MM.1S (cell line): ENCODE results near the gene RSRP1.

Source experiments
- DNase-seq: peaks from one replicate; pipeline ENCODE4 v3.0.0-alpha.2; 2015
- H2AFZ ChIP-seq: fragments of 300-600 bp; sonication (generic); 2 replicates; pipeline ENCODE4 v1.6.0; 2016; ENCODE audit warnings: antibody characterized with exemption, low read length
- H3F3A ChIP-seq: fragments of 300-600 bp; sonication (generic); 2 replicates; pipeline ENCODE4 v1.6.1; 2016; ENCODE audit warnings: mild to moderate bottlenecking, antibody characterized with exemption, low read length, moderate library complexity, mixed read lengths; ENCODE audit not compliant: insufficient read depth
- H3K27ac ChIP-seq: fragments of 300-600 bp; sonication (generic); 2 replicates; pipeline ENCODE4 v1.5.1; 2016; ENCODE audit warnings: mild to moderate bottlenecking, low read length
- H3K27me3 ChIP-seq: fragments of 300-600 bp; sonication (generic); replicated peaks from 2 replicates; pipeline ENCODE4 v1.6.0; 2016; ENCODE audit warnings: low read length; ENCODE audit not compliant: insufficient read depth
- H3K36me3 ChIP-seq: fragments of 300-600 bp; sonication (generic); replicated peaks from 2 replicates; pipeline ENCODE4 v1.6.1; 2016; ENCODE audit warnings: mild to moderate bottlenecking, low read length, mixed read lengths; ENCODE audit not compliant: insufficient read depth
- H3K4me1 ChIP-seq: fragments of 300-600 bp; sonication (generic); 2 replicates; pipeline ENCODE4 v1.6.1; 2016; ENCODE audit warnings: low read length, mixed read lengths
- H3K4me2 ChIP-seq: fragments of 300-600 bp; sonication (generic); 2 replicates; pipeline ENCODE4 v1.6.0; 2016; ENCODE audit warnings: low read depth, low read length
- H3K4me3 ChIP-seq: fragments of 300-600 bp; sonication (generic); 2 replicates; pipeline ENCODE4 v1.5.1; 2016; ENCODE audit warnings: low read length, mixed read lengths
- H3K79me2 ChIP-seq: fragments of 300-600 bp; sonication (generic); 2 replicates; pipeline ENCODE4 v1.6.1; 2016; ENCODE audit warnings: mixed run types, low read length, mixed read lengths
- H3K9ac ChIP-seq: fragments of 300-600 bp; sonication (generic); 2 replicates; pipeline ENCODE4 v1.6.1; 2016; ENCODE audit warnings: low read length, mixed read lengths
- H3K9me2 ChIP-seq: fragments of 300-600 bp; sonication (generic); replicated peaks from 2 replicates; pipeline ENCODE4 v1.6.1; 2016; ENCODE audit warnings: mild to moderate bottlenecking, low read length, mixed read lengths; ENCODE audit not compliant: insufficient read depth
- H3K9me3 ChIP-seq: fragments of 300-600 bp; sonication (generic); replicated peaks from 2 replicates; pipeline ENCODE4 v1.6.1; 2016; ENCODE audit warnings: mild to moderate bottlenecking, low read length, mixed read lengths; ENCODE audit not compliant: insufficient read depth
- H4K20me1 ChIP-seq: fragments of 300-600 bp; sonication (generic); 2 replicates; pipeline ENCODE4 v1.6.1; 2016; ENCODE audit warnings: mild to moderate bottlenecking, low read length, moderate library complexity, mixed read lengths; ENCODE audit not compliant: insufficient read depth
- CTCF ChIP-seq: fragments of 300-600 bp; sonication (generic); IDR thresholded peaks from 2 replicates; pipeline ENCODE4 v1.5.1; 2016; ENCODE audit warnings: antibody characterized with exemption, low read length, mixed read lengths
- EZH2 ChIP-seq: fragments of 300-600 bp; sonication (generic); optimal IDR thresholded peaks from 2 replicates; pipeline ENCODE3; 2017; ENCODE audit warnings: low read depth, mild to moderate bottlenecking, antibody characterized with exemption, low read length, mixed read lengths
- EZH2phosphoT487 ChIP-seq: fragments of 300-600 bp; sonication (generic); IDR thresholded peaks from 2 replicates; pipeline ENCODE4 v1.6.1; 2018; ENCODE audit warnings: antibody characterized with exemption, low read length

RSRP1 gene

GRCh38 chr1:25196830-25197229, 50.4 kb downstream of the RSRP1 start:
- H3K9ac ChIP-seq = no peak overlapping the region

GRCh38 chr1:25195835-25196234, 51.4 kb downstream of the RSRP1 start:
- H3K4me3 ChIP-seq = no peak overlapping the region

More at GRCh38 chr1:25196830-25197229, 50.4 kb downstream of the RSRP1 start:
- H3K4me3 ChIP-seq = no peak overlapping the region
- H3K79me2 ChIP-seq = no peaks in the 10 kb centered on the region
- H4K20me1 ChIP-seq = no peaks in the 10 kb centered on the region
- no peak overlapping the region for H3K4me2 ChIP-seq
- no peaks in the 10 kb centered on the region for H3F3A ChIP-seq
- H3K9me2 ChIP-seq = no peaks in the 10 kb centered on the region
- TF ChIP-seq EZH2phosphoT487 (no peak), CTCF (no peak), EZH2 (no peak)
- DNase-seq = no peak
- H3K9me3 ChIP-seq = no peaks in the 10 kb centered on the region
- no peaks in the 10 kb centered on the region; the same call in 1 of the 2 replicates for H3K27me3 ChIP-seq
- no peaks in the 10 kb centered on the region for H3K4me1 ChIP-seq
- no peaks in the 10 kb centered on the region for H3K36me3 ChIP-seq
- no peak overlapping the region for H3K27ac ChIP-seq
- H2AFZ ChIP-seq = no peak overlapping the region

GRCh38 chr1:25194572-25195020, 52.7 kb downstream of the RSRP1 start:
- H3K9ac ChIP-seq = no peak overlapping the region
- DNase-seq = no peak
- H3K4me1 ChIP-seq = no peaks in the 10 kb centered on the region
- H3K9me2 ChIP-seq = no peaks in the 10 kb centered on the region
- H3K36me3 ChIP-seq = no peaks in the 10 kb centered on the region
- H2AFZ ChIP-seq = no peak overlapping the region
- H3K4me3 ChIP-seq = no peak overlapping the region
- no peaks in the 10 kb centered on the region for H3K9me3 ChIP-seq
- H4K20me1 ChIP-seq = no peaks in the 10 kb centered on the region
- TF ChIP-seq EZH2 (no peak), CTCF (no peak), EZH2phosphoT487 (no peak)
- H3K4me2 ChIP-seq = no peak overlapping the region
- H3F3A ChIP-seq = no peaks in the 10 kb centered on the region
- no peaks in the 10 kb centered on the region for H3K79me2 ChIP-seq
- H3K27me3 ChIP-seq = no peaks in the 10 kb centered on the region; the same call in 1 of the 2 replicates
- no peak overlapping the region for H3K27ac ChIP-seq

More at GRCh38 chr1:25195835-25196234, 51.4 kb downstream of the RSRP1 start:
- TF ChIP-seq CTCF (no peak), EZH2 (no peak), EZH2phosphoT487 (no peak)
- H3K27ac ChIP-seq = no peak overlapping the region
- no peaks in the 10 kb centered on the region for H3K9me2 ChIP-seq
- H3K9me3 ChIP-seq = no peaks in the 10 kb centered on the region
- H3K27me3 ChIP-seq = no peaks in the 10 kb centered on the region; the same call in 1 of the 2 replicates
- no peaks in the 10 kb centered on the region for H3K36me3 ChIP-seq
- H3K9ac ChIP-seq = no peak overlapping the region
- H3K4me1 ChIP-seq = no peaks in the 10 kb centered on the region
- H2AFZ ChIP-seq = no peak overlapping the region
- H3K79me2 ChIP-seq = no peaks in the 10 kb centered on the region
- no peak for DNase-seq
- H4K20me1 ChIP-seq = no peaks in the 10 kb centered on the region
- no peak overlapping the region for H3K4me2 ChIP-seq
- no peaks in the 10 kb centered on the region for H3F3A ChIP-seq
